ENCODE results near the gene PIGU.

- TF ChIP-seq EZH2 (IDR thresholded peaks at IDR 0.05; ENCODE audit: low read length, missing control alignments) (no peak), CTCF (conservative IDR thresholded peaks at IDR 0.05 in 1 of 2, IDR thresholded peaks at IDR 0.05 in 1 of 2; ENCODE audit: low read depth in 1 of 2, low read length in 2 of 2) (no peak)
These were observed 107.3 kb downstream of the PIGU start for GRCh38 chr20:34569598-34569997.
